ENCODE data around the gene ZNF524.

ZNF524 gene

GRCh38 chr19:55652311-55653128, 52.4 kb downstream of the ZNF524 start:
- no peaks in the 10 kb centered on the region for H4K20me1 ChIP-seq (ENCODE audit: insufficient read depth)
- H3K27me3 ChIP-seq (ENCODE audit: insufficient read depth, low read depth): no peaks in the 10 kb centered on the region
- H3K9ac ChIP-seq: no peak overlapping the region
- H3K79me2 ChIP-seq (ENCODE audit: insufficient read depth, low read depth): peaks cover 22% of the 10 kb centered on the region
- no peak overlapping the region for H2AFZ ChIP-seq (ENCODE audit: low read depth)
- no peak overlapping the region for H3K4me2 ChIP-seq
- peaks cover 13% of the 10 kb centered on the region for H3K4me1 ChIP-seq (ENCODE audit: low read depth, poor library complexity, severe bottlenecking)
- no peak overlapping the region for H3K4me3 ChIP-seq (IDR thresholded peaks at IDR 0.05; ENCODE audit: insufficient read depth, low read depth, low read length)
- no peak for TF ChIP-seq CTCF (conservative IDR thresholded peaks at IDR 0.05; ENCODE audit: low read depth, low read length)
- H3K36me3 ChIP-seq (ENCODE audit: insufficient read depth): no peaks in the 10 kb centered on the region
- no peak overlapping the region for H3K27ac ChIP-seq

Measured in KMS-11 (cell line).